Measurements from ENCODE around the gene MRAP. TPM values are rescaled to one million over a fixed set of nuclear protein-coding genes. Genes with fewer than 3 reads are reported as not detected.

Gene MRAP
- total RNA-seq, 1 donor from 2014 or later: 0.46 TPM

DNA sequence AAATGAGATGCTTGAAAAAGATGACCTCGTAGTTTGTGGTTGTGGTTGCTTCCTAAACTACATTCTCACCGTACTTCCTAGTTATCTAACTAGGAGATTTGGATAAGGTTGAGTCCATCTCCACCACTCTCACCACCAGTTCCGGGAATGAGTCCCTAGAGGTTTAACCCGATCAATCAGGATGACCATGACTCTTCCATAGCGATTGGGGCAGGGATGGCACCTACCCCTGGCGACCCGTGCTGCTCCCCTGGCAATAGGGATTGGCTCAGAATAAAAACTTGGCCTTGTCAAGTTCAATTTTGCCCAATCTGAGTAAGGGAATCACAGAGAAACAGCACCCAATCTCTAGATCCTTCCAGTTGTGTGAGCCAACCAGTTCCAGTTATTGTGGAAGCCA is 17.1 kb upstream of the MRAP start:
- no peak overlapping the region for H3K4me3 ChIP-seq
- no peak for DNase-seq
- TF ChIP-seq, protein P1, sequence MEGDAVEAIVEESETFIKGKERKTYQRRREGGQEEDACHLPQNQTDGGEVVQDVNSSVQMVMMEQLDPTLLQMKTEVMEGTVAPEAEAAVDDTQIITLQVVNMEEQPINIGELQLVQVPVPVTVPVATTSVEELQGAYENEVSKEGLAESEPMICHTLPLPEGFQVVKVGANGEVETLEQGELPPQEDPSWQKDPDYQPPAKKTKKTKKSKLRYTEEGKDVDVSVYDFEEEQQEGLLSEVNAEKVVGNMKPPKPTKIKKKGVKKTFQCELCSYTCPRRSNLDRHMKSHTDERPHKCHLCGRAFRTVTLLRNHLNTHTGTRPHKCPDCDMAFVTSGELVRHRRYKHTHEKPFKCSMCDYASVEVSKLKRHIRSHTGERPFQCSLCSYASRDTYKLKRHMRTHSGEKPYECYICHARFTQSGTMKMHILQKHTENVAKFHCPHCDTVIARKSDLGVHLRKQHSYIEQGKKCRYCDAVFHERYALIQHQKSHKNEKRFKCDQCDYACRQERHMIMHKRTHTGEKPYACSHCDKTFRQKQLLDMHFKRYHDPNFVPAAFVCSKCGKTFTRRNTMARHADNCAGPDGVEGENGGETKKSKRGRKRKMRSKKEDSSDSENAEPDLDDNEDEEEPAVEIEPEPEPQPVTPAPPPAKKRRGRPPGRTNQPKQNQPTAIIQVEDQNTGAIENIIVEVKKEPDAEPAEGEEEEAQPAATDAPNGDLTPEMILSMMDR (IDR thresholded peaks at IDR 0.05): no peak
- no peak for ATAC-seq
- H3K27ac ChIP-seq: no peak overlapping the region
- intact Hi-C loops (cut with DNase I): no loop called here
- no peaks in the 10 kb centered on the region for H3K36me3 ChIP-seq
- peaks cover 17% of the 10 kb centered on the region for H3K4me1 ChIP-seq
- no peaks in the 10 kb centered on the region for H3K27me3 ChIP-seq
- no peaks in the 10 kb centered on the region for H3K9me3 ChIP-seq

DNA sequence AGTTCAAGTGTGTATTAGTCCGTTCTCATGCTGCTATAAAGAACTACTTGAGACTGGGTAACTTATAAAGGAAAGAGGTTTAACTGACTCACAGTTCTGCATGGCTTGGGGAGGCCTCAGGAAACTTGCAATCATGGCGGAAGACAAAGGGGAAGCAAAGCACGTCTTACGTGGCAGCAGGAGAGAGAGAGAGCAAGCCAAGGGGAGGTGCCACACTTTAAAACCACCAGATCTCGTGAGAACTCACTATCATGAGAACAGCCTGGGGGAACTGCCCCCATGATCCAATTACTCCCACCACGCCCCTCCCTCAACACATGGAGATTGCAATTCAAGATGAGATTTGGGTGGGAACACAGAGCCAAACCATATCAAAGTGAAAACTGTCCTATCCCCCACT is 15.7 kb upstream of the MRAP start:
- intact Hi-C loops (cut with DNase I): no loop called here
- no peak overlapping the region for H3K27ac ChIP-seq
- no peak overlapping the region for H3K4me3 ChIP-seq
- no peak for ATAC-seq
- H3K4me1 ChIP-seq: peaks cover 13% of the 10 kb centered on the region
- H3K27me3 ChIP-seq: no peaks in the 10 kb centered on the region
- TF ChIP-seq, protein P1 (IDR thresholded peaks at IDR 0.05): no peak
- no peaks in the 10 kb centered on the region for H3K36me3 ChIP-seq
- H3K9me3 ChIP-seq: no peaks in the 10 kb centered on the region
- no peak for DNase-seq

DNA sequence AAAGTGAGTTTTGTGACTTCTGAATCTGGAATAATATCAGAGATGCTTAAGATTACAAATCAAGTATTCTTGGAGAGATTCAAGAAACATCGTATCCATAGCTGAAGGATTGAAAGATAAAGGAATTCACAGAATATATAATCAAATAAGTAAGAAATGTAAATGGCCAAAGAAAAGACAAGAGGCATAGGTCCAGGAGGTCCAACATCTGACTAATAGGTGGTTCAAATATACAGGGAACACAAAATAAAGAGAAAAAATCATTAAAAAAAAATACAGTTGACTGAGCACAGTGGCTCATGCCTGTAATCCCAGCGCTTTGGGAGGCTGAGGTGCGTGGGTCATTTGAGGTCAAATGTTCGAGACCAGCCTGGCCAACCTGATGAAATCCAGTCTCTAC is 13.2 kb upstream of the MRAP start:
- H3K27me3 ChIP-seq: no peaks in the 10 kb centered on the region
- H3K9me3 ChIP-seq: no peaks in the 10 kb centered on the region
- no peak overlapping the region for H3K27ac ChIP-seq
- no peak for ATAC-seq
- intact Hi-C loops (cut with DNase I): no loop called here
- DNase-seq: no peak
- H3K4me3 ChIP-seq: no peak overlapping the region
- no peaks in the 10 kb centered on the region for H3K36me3 ChIP-seq
- H3K4me1 ChIP-seq: no peaks in the 10 kb centered on the region
- TF ChIP-seq, protein P1 (IDR thresholded peaks at IDR 0.05): no peak

DNA sequence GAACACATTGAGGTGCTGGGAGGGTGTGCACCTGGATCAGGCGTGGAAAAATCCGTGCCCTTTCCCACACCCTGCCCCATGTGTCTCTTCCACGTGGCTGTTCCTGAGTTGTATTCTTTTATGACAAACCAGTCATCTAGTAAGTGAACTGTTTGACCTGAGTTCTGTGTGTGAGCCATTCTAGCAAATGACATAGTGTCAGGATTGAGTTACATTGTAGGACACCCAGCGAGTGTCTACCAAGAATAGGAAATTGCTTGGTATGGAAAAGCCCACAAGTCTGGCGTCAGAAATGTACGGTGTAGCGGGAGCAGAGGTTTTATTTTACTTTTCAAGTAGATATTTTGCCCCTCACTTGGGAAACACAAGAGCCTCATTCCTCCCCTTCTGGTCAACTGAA is 1.2 kb upstream of the MRAP start:
- H3K4me3 ChIP-seq: no peak overlapping the region
- H3K4me1 ChIP-seq: no peaks in the 10 kb centered on the region
- no peak for DNase-seq
- H3K9me3 ChIP-seq: no peaks in the 10 kb centered on the region
- peak overlapping the region; percentile 26 for H3K27ac ChIP-seq
- H3K36me3 ChIP-seq: no peaks in the 10 kb centered on the region
- TF ChIP-seq, protein P1 (IDR thresholded peaks at IDR 0.05): no peak
- no peaks in the 10 kb centered on the region for H3K27me3 ChIP-seq
- intact Hi-C loops (cut with DNase I): no loop called here
- no peak for ATAC-seq

DNA sequence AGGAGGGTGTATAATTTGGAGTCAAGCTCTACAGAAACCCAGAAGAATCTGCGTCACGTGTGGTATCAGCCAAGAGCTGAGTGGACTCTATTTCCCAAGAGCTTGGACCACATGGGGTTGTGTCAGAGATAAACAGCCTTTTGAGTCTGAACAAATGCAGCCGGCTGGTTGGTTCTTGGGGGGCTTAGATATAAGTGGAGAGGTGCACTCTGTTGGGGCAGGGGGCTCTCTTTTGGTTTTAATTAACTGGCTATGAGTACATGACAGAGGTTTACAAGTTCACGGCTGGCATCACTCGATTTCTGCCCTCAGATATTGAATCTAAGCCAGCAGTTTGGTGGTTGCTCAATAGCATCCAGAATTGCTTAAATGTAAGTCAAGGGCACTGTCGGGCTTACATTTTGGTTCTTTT is 501 bp upstream of the MRAP start:
- H3K9me3 ChIP-seq: no peaks in the 10 kb centered on the region
- no peaks in the 10 kb centered on the region for H3K4me1 ChIP-seq
- no peaks in the 10 kb centered on the region for H3K27me3 ChIP-seq
- intact Hi-C loops (cut with DNase I): no loop called here
- H3K27ac ChIP-seq: peak overlapping the region; percentile 44
- TF ChIP-seq, protein P1 (IDR thresholded peaks at IDR 0.05): no peak
- DNase-seq (no peak), ATAC-seq (peak; percentile 38)
- H3K4me3 ChIP-seq: peak overlapping the region; percentile 2
- no peaks in the 10 kb centered on the region for H3K36me3 ChIP-seq

DNA sequence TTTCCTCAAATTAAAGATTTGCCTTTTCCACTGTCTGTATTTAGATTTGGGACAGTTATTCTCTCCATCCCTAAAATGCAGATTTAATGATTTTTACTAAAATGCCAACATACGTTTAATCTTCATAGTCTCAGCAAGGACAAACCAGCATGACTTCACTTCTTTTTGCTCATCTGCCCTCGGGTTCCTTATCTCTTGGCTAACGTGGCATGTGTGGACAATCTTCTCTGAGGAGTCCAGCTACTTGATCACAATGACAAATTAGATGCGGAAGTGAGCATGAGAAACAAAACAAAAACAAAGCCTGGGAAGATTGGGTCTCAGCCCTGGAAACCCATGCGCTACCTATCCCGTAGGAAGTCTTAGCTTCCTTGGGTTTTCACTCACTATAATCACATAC is 1.0 kb downstream of the MRAP start:
- Histone ChIP-seq H3K9me3 (no peaks in the 10 kb centered on the region), H3K4me1 (no peaks in the 10 kb centered on the region), H3K27me3 (no peaks in the 10 kb centered on the region), H3K27ac (no peak overlapping the region), H3K4me3 (no peak overlapping the region), H3K36me3 (no peaks in the 10 kb centered on the region)
- TF ChIP-seq, protein P1 (IDR thresholded peaks at IDR 0.05): no peak
- DNase-seq: no peak
- ATAC-seq: no peak
- intact Hi-C loops (cut with DNase I): no loop called here
